SK-N-SH treated with all-trans-retinoic acid at 6 μM for 48 hours (cell line): ENCODE measurements around the gene NASP.

Experiments used
- PATZ1 ChIP-seq: fragments of 250-450 bp; sonication (Bioruptor Pico); IDR thresholded peaks from 2 replicates; pipeline ENCODE4 v1.8.0; 2020; ENCODE audit warnings: mild to moderate bottlenecking, moderate library complexity, borderline replicate concordance
- ZFP30 ChIP-seq: fragments of 450-650 bp; formaldehyde crosslinking; IDR thresholded peaks from 2 replicates; pipeline ENCODE4 v1.5.0; 2022; ENCODE audit warnings: mild to moderate bottlenecking, moderate library complexity
- ZNF70 ChIP-seq: fragments of 450-650 bp; formaldehyde crosslinking; IDR thresholded peaks from 2 replicates; pipeline ENCODE4 v1.5.0; 2020; ENCODE audit warnings: mild to moderate bottlenecking, moderate library complexity
- TF ChIP-seq, protein P1 (sequence below): fragments of 250-450 bp; sonication (Bioruptor Pico); IDR thresholded peaks from 2 replicates; pipeline ENCODE4 v1.5.0; 2020; ENCODE audit warnings: mild to moderate bottlenecking, moderate library complexity

GRCh38 chr1:45667321-45668111, 83.7 kb downstream of the NASP start:
- TF ChIP-seq ZNF70 (CRISPR knock-in tag) (no peak), ZFP30 (CRISPR knock-in tag) (no peak), PATZ1 (CRISPR knock-in tag) (no peak)
- TF ChIP-seq, protein P1, sequence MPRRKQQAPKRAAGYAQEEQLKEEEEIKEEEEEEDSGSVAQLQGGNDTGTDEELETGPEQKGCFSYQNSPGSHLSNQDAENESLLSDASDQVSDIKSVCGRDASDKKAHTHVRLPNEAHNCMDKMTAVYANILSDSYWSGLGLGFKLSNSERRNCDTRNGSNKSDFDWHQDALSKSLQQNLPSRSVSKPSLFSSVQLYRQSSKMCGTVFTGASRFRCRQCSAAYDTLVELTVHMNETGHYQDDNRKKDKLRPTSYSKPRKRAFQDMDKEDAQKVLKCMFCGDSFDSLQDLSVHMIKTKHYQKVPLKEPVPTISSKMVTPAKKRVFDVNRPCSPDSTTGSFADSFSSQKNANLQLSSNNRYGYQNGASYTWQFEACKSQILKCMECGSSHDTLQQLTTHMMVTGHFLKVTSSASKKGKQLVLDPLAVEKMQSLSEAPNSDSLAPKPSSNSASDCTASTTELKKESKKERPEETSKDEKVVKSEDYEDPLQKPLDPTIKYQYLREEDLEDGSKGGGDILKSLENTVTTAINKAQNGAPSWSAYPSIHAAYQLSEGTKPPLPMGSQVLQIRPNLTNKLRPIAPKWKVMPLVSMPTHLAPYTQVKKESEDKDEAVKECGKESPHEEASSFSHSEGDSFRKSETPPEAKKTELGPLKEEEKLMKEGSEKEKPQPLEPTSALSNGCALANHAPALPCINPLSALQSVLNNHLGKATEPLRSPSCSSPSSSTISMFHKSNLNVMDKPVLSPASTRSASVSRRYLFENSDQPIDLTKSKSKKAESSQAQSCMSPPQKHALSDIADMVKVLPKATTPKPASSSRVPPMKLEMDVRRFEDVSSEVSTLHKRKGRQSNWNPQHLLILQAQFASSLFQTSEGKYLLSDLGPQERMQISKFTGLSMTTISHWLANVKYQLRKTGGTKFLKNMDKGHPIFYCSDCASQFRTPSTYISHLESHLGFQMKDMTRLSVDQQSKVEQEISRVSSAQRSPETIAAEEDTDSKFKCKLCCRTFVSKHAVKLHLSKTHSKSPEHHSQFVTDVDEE (CRISPR knock-in tag) = no peak
